ENCODE measurements around the gene M1AP. TPM values are rescaled to one million over a fixed set of nuclear protein-coding genes. Genes with fewer than 3 reads are reported as not detected.

Gene M1AP
- total RNA-seq, 1 experiment from 2014 or later = not detected

DNA sequence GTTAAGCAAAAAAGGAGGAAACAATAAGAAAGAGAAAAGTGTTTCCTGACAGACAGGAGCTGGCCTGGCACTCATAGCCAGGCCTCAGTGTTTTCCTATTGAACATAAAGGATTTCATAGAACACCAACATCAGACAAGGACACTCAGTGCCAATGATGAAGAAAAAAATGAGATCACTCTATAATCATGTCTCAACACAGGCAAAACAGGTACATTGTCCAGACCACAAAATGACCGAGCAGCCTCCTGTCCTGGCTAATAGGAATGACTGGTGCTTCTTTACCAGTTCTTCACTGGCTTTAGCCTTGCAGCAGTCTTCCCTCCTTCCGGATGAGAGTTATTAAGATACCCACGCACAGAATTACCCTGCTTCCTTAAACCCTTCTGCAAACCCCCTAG, 41.5 kb upstream of the M1AP start:
- H3K27me3 ChIP-seq (ENCODE audit: control insufficient read depth, insufficient read depth, low read length) = peaks cover 2% of the 10 kb centered on the region; the same call in 1 of the 2 replicates
- intact Hi-C loops (cut with micrococcal nuclease; ENCODE audit: unreplicated experiment) = loop anchor here (1.0 kb wide), 1 partner anchor 187 kb away; no protein-coding TSS in a partner anchor
- no peaks in the 10 kb centered on the region for H3K9me3 ChIP-seq (ENCODE audit: control insufficient read depth, insufficient read depth, low read depth, low read length)
- ChIA-PET POLR2A (no interaction called here), CTCF (no interaction called here)
- no peak for TF ChIP-seq TCF7L2 (IDR thresholded peaks at IDR 0.05; ENCODE audit: low read depth, low read length)
- TF ChIP-seq, protein P1, sequence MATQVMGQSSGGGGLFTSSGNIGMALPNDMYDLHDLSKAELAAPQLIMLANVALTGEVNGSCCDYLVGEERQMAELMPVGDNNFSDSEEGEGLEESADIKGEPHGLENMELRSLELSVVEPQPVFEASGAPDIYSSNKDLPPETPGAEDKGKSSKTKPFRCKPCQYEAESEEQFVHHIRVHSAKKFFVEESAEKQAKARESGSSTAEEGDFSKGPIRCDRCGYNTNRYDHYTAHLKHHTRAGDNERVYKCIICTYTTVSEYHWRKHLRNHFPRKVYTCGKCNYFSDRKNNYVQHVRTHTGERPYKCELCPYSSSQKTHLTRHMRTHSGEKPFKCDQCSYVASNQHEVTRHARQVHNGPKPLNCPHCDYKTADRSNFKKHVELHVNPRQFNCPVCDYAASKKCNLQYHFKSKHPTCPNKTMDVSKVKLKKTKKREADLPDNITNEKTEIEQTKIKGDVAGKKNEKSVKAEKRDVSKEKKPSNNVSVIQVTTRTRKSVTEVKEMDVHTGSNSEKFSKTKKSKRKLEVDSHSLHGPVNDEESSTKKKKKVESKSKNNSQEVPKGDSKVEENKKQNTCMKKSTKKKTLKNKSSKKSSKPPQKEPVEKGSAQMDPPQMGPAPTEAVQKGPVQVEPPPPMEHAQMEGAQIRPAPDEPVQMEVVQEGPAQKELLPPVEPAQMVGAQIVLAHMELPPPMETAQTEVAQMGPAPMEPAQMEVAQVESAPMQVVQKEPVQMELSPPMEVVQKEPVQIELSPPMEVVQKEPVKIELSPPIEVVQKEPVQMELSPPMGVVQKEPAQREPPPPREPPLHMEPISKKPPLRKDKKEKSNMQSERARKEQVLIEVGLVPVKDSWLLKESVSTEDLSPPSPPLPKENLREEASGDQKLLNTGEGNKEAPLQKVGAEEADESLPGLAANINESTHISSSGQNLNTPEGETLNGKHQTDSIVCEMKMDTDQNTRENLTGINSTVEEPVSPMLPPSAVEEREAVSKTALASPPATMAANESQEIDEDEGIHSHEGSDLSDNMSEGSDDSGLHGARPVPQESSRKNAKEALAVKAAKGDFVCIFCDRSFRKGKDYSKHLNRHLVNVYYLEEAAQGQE (IDR thresholded peaks at IDR 0.05; ENCODE audit: insufficient read depth in 1 of 2, low read depth in 2 of 2, low read length in 1 of 2) = no peak
- no peak for TF ChIP-seq SIN3A (IDR thresholded peaks at IDR 0.05; ENCODE audit: borderline replicate concordance, insufficient read depth, low read depth, low read length)
- TF ChIP-seq, protein P2, sequence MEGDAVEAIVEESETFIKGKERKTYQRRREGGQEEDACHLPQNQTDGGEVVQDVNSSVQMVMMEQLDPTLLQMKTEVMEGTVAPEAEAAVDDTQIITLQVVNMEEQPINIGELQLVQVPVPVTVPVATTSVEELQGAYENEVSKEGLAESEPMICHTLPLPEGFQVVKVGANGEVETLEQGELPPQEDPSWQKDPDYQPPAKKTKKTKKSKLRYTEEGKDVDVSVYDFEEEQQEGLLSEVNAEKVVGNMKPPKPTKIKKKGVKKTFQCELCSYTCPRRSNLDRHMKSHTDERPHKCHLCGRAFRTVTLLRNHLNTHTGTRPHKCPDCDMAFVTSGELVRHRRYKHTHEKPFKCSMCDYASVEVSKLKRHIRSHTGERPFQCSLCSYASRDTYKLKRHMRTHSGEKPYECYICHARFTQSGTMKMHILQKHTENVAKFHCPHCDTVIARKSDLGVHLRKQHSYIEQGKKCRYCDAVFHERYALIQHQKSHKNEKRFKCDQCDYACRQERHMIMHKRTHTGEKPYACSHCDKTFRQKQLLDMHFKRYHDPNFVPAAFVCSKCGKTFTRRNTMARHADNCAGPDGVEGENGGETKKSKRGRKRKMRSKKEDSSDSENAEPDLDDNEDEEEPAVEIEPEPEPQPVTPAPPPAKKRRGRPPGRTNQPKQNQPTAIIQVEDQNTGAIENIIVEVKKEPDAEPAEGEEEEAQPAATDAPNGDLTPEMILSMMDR (IDR thresholded peaks at IDR 0.05) = no peak
- TF ChIP-seq POLR2AphosphoS5 (IDR thresholded peaks at IDR 0.05; ENCODE audit: low read depth, low read length) = no peak
- no peaks in the 10 kb centered on the region for H3K4me1 ChIP-seq (ENCODE audit: control insufficient read depth, insufficient read depth, low read length)
- no TSS peak for BruUV-seq (replicated peaks)
- H3K36me3 ChIP-seq (ENCODE audit: control insufficient read depth, insufficient read depth, low read length) = no peaks in the 10 kb centered on the region
- H3K27ac ChIP-seq (ENCODE audit: low read length) = no peak overlapping the region
- ATAC-seq (no peak), DNase-seq (ENCODE audit: low read depth, low spot score) (no peak)
- no peak overlapping the region for H3K4me3 ChIP-seq (ENCODE audit: low read depth in 2 of 2, low read length in 2 of 2)
- in situ Hi-C loops (cut with HindIII; ENCODE audit: low pct_unique_long_range_greater_than_20kb, low sequenced_read_pairs) = no loop called here

DNA sequence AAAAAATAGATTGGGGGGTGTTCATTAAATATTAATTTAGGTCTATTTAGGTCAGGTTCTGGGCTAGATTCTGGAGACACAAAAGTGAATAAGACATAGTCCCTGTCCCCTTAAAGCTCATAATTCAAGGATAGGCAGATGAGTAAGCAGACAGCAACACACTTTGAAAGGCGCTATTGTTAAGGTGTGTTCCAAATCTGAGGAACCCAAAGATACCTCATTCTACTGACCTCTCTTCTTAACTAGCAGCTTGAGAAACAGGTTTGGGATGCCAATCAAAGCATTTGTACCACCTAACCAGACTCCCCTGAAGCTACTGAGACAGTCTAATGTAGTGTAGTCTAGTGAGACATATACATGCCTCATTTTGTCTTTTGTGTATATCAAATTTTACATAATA, 40.8 kb upstream of the M1AP start:
- no TSS peak for BruUV-seq (replicated peaks)
- intact Hi-C loops (cut with micrococcal nuclease; ENCODE audit: unreplicated experiment) (no loop called here), in situ Hi-C loops (cut with HindIII; ENCODE audit: low pct_unique_long_range_greater_than_20kb, low sequenced_read_pairs) (no loop called here)
- POLR2A ChIA-PET = no interaction called here
- H3K4me1 ChIP-seq (ENCODE audit: control insufficient read depth, insufficient read depth, low read length) = no peaks in the 10 kb centered on the region
- H3K36me3 ChIP-seq (ENCODE audit: control insufficient read depth, insufficient read depth, low read length) = no peaks in the 10 kb centered on the region
- H3K4me3 ChIP-seq (ENCODE audit: low read depth in 2 of 2, low read length in 2 of 2) = no peak overlapping the region
- H3K27ac ChIP-seq (ENCODE audit: low read length) = no peak overlapping the region
- no peak for TF ChIP-seq TCF7L2 (IDR thresholded peaks at IDR 0.05; ENCODE audit: low read depth, low read length)
- TF ChIP-seq, protein P1 (IDR thresholded peaks at IDR 0.05; ENCODE audit: insufficient read depth in 1 of 2, low read depth in 2 of 2, low read length in 1 of 2) = no peak
- no peak for TF ChIP-seq SIN3A (IDR thresholded peaks at IDR 0.05; ENCODE audit: borderline replicate concordance, insufficient read depth, low read depth, low read length)
- TF ChIP-seq, protein P2 (IDR thresholded peaks at IDR 0.05) = no peak
- no peak for TF ChIP-seq POLR2AphosphoS5 (IDR thresholded peaks at IDR 0.05; ENCODE audit: low read depth, low read length)
- DNase-seq (ENCODE audit: low read depth, low spot score) (no peak), ATAC-seq (no peak)
- peaks cover 2% of the 10 kb centered on the region; the same call in 1 of the 2 replicates for H3K27me3 ChIP-seq (ENCODE audit: control insufficient read depth, insufficient read depth, low read length)
- CTCF ChIA-PET = interaction anchor here (0.7 kb wide), 2 partner anchors 149 to 188 kb away, joined by 3 read pairs; no protein-coding TSS in a partner anchor
- H3K9me3 ChIP-seq (ENCODE audit: control insufficient read depth, insufficient read depth, low read depth, low read length) = no peaks in the 10 kb centered on the region

Measured in Panc1 (cell line).